CD4-positive, alpha-beta T cell treated with Interleukin-15 for 1 hour (primary cell): ENCODE data around the gene KRT12.
"Not testable (repeated sequence)": the region's sequence is repeated elsewhere in the genome, so short reads cannot be mapped to it uniquely, and the experiment has no call there.

ENCODE experiments used
- DNase-seq: peaks from one replicate; pipeline ENCODE4 v3.0.0-alpha.2; 2020

The KRT12 gene

GRCh38 chr17:40883626-40884334, 16.8 kb upstream of the KRT12 start:
- no peak for DNase-seq

- no peak for DNase-seq
Observed at GRCh38 chr17:40883031-40883430, 16.0 kb upstream of the KRT12 start.

- no peak for DNase-seq
Observed at GRCh38 chr17:40879026-40879425, 12.0 kb upstream of the KRT12 start.

GRCh38 chr17:40878044-40878443, 11.0 kb upstream of the KRT12 start:
- no peak for DNase-seq

- no peak for DNase-seq
Observed at GRCh38 chr17:40873801-40874200, 6.8 kb upstream of the KRT12 start.

GRCh38 chr17:40873255-40873654, 6.2 kb upstream of the KRT12 start:
- DNase-seq, result no peak

- DNase-seq, result no peak
Observed at GRCh38 chr17:40872416-40872815, 5.4 kb upstream of the KRT12 start.

- DNase-seq, result no peak
Observed at GRCh38 chr17:40871316-40871715, 4.3 kb upstream of the KRT12 start.

GRCh38 chr17:40870136-40870535, 3.1 kb upstream of the KRT12 start:
- DNase-seq, result no peak

GRCh38 chr17:40864661-40865390, 2.2 kb downstream of the KRT12 start:
- DNase-seq, result no peak

GRCh38 chr17:40862985-40863733, 3.9 kb downstream of the KRT12 start:
- DNase-seq, result no peak

GRCh38 chr17:40859536-40859935, 7.5 kb downstream of the KRT12 start:
- no peak for DNase-seq

- not testable (repeated sequence) for DNase-seq
Observed at GRCh38 chr17:40858667-40859066, 8.4 kb downstream of the KRT12 start.

GRCh38 chr17:40857535-40857934, 9.5 kb downstream of the KRT12 start:
- DNase-seq, result no peak

- DNase-seq, result no peak
Observed at GRCh38 chr17:40854175-40854814, 12.7 kb downstream of the KRT12 start.

- no peak for DNase-seq
Observed at GRCh38 chr17:40852364-40852763, 14.7 kb downstream of the KRT12 start.

- DNase-seq, result no peak
Observed at GRCh38 chr17:40850293-40850972, 16.6 kb downstream of the KRT12 start.

- DNase-seq, result no peak
Observed at GRCh38 chr17:40849723-40850122, 17.3 kb downstream of the KRT12 start.

GRCh38 chr17:40848583-40849235, 18.3 kb downstream of the KRT12 start:
- no peak for DNase-seq

GRCh38 chr17:40846515-40847144, 20.4 kb downstream of the KRT12 start:
- no peak for DNase-seq

- no peak for DNase-seq
Observed at GRCh38 chr17:40844671-40845107, 22.3 kb downstream of the KRT12 start.

- DNase-seq, result no peak
Observed at GRCh38 chr17:40843242-40843641, 23.8 kb downstream of the KRT12 start.
